Activated B cell treated with CpG ODN at 0.5 μM for 24 hours (primary cell): ENCODE results near the gene CD101. TPM values are rescaled to one million over a fixed set of nuclear protein-coding genes. Genes with fewer than 3 reads are reported as not detected.

Experiments
- ATAC-seq: fragments of 200-7000 bp; cut with Tn5 transposase; one replicate; pipeline ENCODE4 v1.10.0; 2021; ENCODE audit warnings: low read depth, mild to moderate bottlenecking, moderate library complexity
- CTCF ChIA-PET: fragments of 350-600 bp; sonication (Branson Sonifier 250); formaldehyde crosslinking; loops from one replicate; lab custom pipeline; 2021; ENCODE audit warnings: antibody characterized with exemption; lab: Charles Lee
- POLR2A ChIA-PET: fragments of 350-600 bp; sonication (Branson Sonifier 250); formaldehyde crosslinking; loops from one replicate; lab custom pipeline; 2021; ENCODE audit warnings: antibody characterized with exemption; lab: Charles Lee
- DNase-seq: peaks from one replicate; pipeline ENCODE4 v3.0.0; 2022
- H3K27ac Mint-ChIP-seq: one replicate; pipeline ENCODE4 v1.8.0; 2020; ENCODE audit warnings: mixed read lengths
- H3K27me3 Mint-ChIP-seq: one replicate; pipeline ENCODE4 v1.8.0; 2021; ENCODE audit warnings: mixed read lengths
- H3K36me3 Mint-ChIP-seq: one replicate; pipeline ENCODE4 v1.8.0; 2021; ENCODE audit warnings: low read depth, mixed read lengths
- H3K4me1 Mint-ChIP-seq: one replicate; pipeline ENCODE4 v1.8.0; 2021; ENCODE audit warnings: mixed read lengths
- H3K4me3 Mint-ChIP-seq: one replicate; pipeline ENCODE4 v1.8.0; 2020; ENCODE audit warnings: mild to moderate bottlenecking, mixed read lengths
- H3K9me3 Mint-ChIP-seq: one replicate; pipeline ENCODE4 v1.8.0; 2020; ENCODE audit warnings: mixed read lengths
- intact Hi-C: fragments of 100-400 bp; cut with micrococcal nuclease; formaldehyde crosslinking; loops from one replicate; pipeline ENCODE4 v1.15.1; 2024
- total RNA-seq: library from RNA; stranded (reverse); gene quantifications from 2 replicates; pipeline ENCODE4 v1.2.3, GENCODE V29; 2022
- TF ChIP-seq, protein P1 (sequence below): fragments of 200-600 bp; IDR thresholded peaks from one replicate; pipeline ENCODE4 v1.8.0; 2022; ENCODE audit warnings: antibody characterized with exemption, mild to moderate bottlenecking

The CD101 gene
- total RNA-seq, 1 donor from 2014 or later, result 0.42 TPM

DNA sequence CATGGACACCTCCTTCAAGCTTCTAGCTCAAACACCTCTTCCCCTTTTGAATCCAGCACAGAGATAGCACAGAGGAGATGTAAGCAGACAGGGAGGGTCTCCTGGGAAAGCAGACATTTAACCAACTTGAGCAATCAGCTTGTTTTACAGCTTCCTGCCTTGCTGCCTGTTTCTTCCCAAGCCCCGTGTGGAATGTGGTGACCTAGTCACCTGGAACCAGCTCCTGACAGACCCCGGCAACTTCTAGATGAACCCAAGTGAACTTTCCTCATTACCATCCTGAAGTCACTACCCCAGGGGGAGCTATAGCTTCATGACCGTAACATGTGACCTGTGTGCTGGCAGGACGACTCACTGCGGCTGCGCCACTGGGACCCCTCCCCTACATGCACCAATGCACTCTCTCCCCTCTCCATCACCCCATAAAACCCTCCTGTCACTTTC, 34.5 kb downstream of the CD101 start:
- H3K9me3 Mint-ChIP-seq, result no peaks in the 10 kb centered on the region
- no peak overlapping the region for H3K27ac Mint-ChIP-seq
- no peaks in the 10 kb centered on the region for H3K36me3 Mint-ChIP-seq
- CTCF ChIA-PET, result no interaction called here
- H3K27me3 Mint-ChIP-seq, result no peaks in the 10 kb centered on the region
- DNase-seq (no peak), ATAC-seq (no peak)
- no peaks in the 10 kb centered on the region for H3K4me1 Mint-ChIP-seq
- intact Hi-C loops, result no loop called here
- POLR2A ChIA-PET, result no interaction called here
- TF ChIP-seq, protein P1, sequence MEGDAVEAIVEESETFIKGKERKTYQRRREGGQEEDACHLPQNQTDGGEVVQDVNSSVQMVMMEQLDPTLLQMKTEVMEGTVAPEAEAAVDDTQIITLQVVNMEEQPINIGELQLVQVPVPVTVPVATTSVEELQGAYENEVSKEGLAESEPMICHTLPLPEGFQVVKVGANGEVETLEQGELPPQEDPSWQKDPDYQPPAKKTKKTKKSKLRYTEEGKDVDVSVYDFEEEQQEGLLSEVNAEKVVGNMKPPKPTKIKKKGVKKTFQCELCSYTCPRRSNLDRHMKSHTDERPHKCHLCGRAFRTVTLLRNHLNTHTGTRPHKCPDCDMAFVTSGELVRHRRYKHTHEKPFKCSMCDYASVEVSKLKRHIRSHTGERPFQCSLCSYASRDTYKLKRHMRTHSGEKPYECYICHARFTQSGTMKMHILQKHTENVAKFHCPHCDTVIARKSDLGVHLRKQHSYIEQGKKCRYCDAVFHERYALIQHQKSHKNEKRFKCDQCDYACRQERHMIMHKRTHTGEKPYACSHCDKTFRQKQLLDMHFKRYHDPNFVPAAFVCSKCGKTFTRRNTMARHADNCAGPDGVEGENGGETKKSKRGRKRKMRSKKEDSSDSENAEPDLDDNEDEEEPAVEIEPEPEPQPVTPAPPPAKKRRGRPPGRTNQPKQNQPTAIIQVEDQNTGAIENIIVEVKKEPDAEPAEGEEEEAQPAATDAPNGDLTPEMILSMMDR, result no peak
- H3K4me3 Mint-ChIP-seq, result no peak overlapping the region

DNA sequence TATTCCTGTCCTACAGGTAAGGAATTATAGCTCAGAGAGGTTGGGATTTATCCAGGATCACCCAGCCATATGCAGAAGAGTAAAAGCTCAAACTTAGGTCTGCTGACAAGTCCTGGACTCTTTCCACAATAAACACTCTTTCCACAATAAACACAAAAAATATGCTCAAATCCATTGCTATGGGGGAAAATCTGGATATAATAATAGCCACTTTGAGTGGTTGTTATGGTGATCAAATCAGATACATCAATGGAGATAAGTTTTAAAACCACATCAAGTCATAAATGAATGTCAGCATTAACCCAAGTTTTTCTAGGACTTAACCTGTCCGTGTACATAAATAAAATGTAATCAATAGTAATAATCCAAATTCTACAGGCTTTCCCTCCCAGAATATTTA, 36.2 kb downstream of the CD101 start:
- Mint-ChIP-seq H3K4me3 (no peak overlapping the region), H3K4me1 (no peaks in the 10 kb centered on the region), H3K9me3 (peaks cover 2% of the 10 kb centered on the region), H3K27ac (no peak overlapping the region), H3K36me3 (no peaks in the 10 kb centered on the region), H3K27me3 (no peaks in the 10 kb centered on the region)
- TF ChIP-seq, protein P1, result no peak
- no peak for DNase-seq
- ATAC-seq, result no peak
- intact Hi-C loops, result no loop called here
- CTCF ChIA-PET, result interaction anchor here (0.8 kb wide), 1 partner anchor 30 kb away, joined by 3 read pairs; no protein-coding TSS in a partner anchor
- POLR2A ChIA-PET, result no interaction called here

DNA sequence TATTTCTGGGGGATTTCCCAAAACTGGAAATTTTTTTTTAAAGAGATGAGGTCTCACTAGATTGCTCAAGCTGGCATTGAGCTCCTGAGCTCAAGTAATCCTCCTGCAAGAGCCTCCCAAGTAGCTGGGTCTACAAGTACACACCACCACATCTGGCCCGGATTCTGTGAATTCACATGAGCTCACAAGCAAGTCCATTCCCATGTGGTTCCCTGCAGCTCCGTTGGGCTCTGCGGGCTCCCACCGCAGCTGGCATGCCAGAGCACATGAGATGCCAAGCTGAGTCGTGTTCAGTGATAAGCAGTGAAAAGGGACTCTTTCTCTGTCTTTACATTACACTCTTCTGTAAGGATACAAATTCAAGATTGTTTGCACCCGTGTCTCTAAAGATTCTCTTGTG, 36.7 kb downstream of the CD101 start:
- ChIA-PET POLR2A (no interaction called here), CTCF (interaction anchor here (0.8 kb wide), 1 partner anchor 29 kb away, joined by 3 read pairs; no protein-coding TSS in a partner anchor)
- ATAC-seq (no peak), DNase-seq (no peak)
- TF ChIP-seq, protein P1, result no peak
- H3K9me3 Mint-ChIP-seq, result peaks cover 2% of the 10 kb centered on the region
- intact Hi-C loops, result no loop called here
- H3K36me3 Mint-ChIP-seq, result no peaks in the 10 kb centered on the region
- H3K27ac Mint-ChIP-seq, result no peak overlapping the region
- H3K27me3 Mint-ChIP-seq, result no peaks in the 10 kb centered on the region
- no peak overlapping the region for H3K4me3 Mint-ChIP-seq
- H3K4me1 Mint-ChIP-seq, result no peaks in the 10 kb centered on the region

DNA sequence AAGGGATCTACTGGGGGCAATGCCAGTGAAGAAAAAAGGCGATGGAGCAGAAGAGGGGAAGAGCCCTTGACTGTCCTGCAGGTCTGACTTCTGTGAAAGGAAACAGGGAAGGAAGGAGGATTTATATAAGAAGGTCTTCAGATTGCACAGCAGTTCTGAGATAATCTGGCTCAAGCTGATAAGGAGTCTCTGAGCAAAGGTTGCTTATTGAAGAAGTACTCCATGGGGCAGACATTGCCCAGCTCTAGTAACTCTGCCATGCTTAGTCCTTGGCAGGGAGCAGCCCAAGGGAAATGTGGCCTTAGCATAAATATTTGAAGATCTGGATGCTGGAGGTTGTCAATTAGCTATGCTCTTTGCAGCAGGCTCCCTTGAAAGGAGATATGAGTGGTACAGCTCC, 42.7 kb downstream of the CD101 start:
- ChIA-PET POLR2A (no interaction called here), CTCF (no interaction called here)
- intact Hi-C loops, result no loop called here
- no peaks in the 10 kb centered on the region for H3K36me3 Mint-ChIP-seq
- DNase-seq (no peak), ATAC-seq (no peak)
- H3K27ac Mint-ChIP-seq, result no peak overlapping the region
- no peaks in the 10 kb centered on the region for H3K27me3 Mint-ChIP-seq
- TF ChIP-seq, protein P1, result no peak
- H3K4me3 Mint-ChIP-seq, result no peak overlapping the region
- peaks cover 2% of the 10 kb centered on the region for H3K9me3 Mint-ChIP-seq
- peaks cover 15% of the 10 kb centered on the region for H3K4me1 Mint-ChIP-seq

DNA sequence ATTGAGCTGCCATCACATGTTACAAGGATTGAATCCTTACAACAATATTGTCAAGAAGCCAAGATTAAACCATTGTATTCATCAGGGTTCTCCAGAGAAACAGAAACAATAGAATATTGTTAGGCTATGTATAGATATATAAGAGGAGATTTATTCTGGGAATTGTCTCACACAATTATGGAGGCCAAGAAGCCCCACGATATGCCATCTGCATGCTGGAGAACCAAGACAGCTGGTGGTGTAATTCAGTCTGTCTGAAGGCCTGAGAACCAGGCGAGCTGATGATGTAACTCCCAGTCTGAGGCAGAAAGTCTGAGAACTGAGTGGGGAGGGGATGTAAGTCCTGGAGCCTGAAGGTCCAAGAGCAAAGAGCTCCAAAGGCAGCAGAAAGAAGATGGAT, 44.1 kb downstream of the CD101 start:
- H3K4me1 Mint-ChIP-seq, result peaks cover 29% of the 10 kb centered on the region
- intact Hi-C loops, result no loop called here
- H3K36me3 Mint-ChIP-seq, result no peaks in the 10 kb centered on the region
- peaks cover 2% of the 10 kb centered on the region for H3K9me3 Mint-ChIP-seq
- ATAC-seq (no peak), DNase-seq (no peak)
- ChIA-PET CTCF (interaction anchor here (1.7 kb wide), 1 partner anchor 308 kb away, joined by 4 read pairs; no protein-coding TSS in a partner anchor), POLR2A (no interaction called here)
- TF ChIP-seq, protein P1, result no peak
- H3K27ac Mint-ChIP-seq, result no peak overlapping the region
- no peak overlapping the region for H3K4me3 Mint-ChIP-seq
- no peaks in the 10 kb centered on the region for H3K27me3 Mint-ChIP-seq
